Measurements from ENCODE around the gene MAN2C1. TPM values are rescaled to one million over a fixed set of nuclear protein-coding genes. Genes with fewer than 3 reads are reported as not detected.
"Not testable (repeated sequence)": the region's sequence is repeated elsewhere in the genome, so short reads cannot be mapped to it uniquely, and the experiment has no call there.

The MAN2C1 gene
- total RNA-seq, 1 donor from 2014 or later, result 96.9 TPM

DNA sequence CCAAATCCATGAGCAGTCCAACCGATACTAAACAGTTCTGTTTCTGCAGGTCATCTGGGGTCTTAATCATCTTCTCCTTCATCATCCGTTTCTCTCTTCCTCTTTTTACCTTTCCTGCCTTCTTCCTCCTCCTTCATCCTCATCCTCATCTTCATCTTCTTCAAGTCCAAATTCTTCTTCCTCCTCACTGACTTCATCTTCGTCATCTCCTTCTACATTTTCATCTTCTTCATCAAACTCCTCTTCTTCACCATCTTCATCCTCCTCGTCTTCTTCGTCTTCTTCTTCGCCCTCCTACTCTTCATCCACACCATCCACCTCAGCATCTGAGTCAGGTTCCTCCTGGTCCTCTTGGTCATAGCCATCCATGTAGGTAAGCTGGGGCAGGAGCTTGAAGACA, 46.7 kb downstream of the MAN2C1 start:
- no peak for ATAC-seq
- intact Hi-C loops (cut with micrococcal nuclease), result no loop called here
- no peak for DNase-seq

DNA sequence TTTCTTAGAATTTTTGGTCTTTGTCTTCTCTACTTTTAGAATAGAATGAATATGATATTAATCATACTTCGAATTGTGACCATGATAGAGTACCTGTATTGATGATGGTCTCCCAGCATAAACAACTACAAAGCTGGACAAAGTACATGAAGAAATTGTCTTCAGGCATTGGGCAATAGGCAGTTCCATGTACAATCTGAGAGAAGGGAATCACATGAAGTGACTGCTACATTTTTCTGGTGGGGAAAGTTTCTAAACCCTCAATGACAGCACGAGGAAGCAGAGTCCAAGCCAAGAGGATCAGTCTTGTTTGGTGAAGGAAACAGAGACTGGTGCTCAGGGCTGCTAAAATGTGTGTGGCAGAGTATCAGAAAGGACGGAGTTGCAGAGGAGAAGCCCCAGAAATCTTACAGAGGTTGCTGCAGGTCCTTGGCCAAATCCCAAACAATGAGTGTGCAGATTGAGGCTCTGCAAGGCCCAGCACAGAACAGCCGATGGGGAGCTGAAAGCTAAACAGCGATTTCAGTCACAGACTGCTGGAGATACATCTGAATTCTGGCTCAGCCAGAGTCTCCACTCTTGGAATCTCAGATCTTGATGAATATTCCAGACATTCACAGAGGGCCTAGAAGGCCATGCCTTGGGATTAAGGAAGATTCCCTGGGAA, 49.0 kb downstream of the MAN2C1 start:
- intact Hi-C loops (cut with micrococcal nuclease); ATAC-seq; DNase-seq: not testable (repeated sequence)

DNA sequence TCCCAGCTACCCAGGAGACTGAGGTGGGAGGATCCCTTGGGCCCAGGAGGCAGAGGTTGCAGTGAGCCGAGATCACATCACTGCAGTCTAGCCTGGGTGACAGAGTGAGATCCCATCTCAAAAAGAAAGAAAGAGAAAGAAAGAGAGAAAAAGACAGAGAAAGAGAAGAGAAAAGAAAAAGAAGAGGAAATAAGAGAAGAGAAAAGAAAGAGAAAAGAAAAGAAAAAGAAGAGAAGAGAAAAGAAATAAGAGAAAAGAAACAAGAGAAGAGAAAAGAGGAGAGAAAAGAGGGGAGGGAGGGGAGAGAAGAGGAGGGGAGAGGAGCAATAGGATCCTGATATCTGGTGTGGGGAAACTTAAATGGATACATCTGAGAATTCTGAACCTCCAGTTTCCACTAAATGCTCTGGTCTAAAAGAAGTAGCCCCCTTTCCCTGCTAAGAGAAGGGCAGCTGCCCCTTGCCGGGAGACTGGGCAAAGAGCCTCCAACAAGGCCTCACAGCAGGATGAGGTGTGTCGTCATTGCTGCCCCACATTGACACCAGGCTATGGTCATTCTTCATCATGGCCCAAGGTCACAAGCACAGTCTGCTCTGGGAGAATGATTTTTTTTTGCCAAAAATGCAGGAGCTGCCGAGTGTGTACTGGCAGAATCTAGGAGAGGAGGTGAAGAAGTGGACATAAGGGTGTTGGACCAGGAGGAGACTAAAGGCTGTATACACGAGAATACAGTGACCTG, 53.7 kb downstream of the MAN2C1 start:
- intact Hi-C loops (cut with micrococcal nuclease), result no loop called here
- DNase-seq (no peak), ATAC-seq (no peak)

DNA sequence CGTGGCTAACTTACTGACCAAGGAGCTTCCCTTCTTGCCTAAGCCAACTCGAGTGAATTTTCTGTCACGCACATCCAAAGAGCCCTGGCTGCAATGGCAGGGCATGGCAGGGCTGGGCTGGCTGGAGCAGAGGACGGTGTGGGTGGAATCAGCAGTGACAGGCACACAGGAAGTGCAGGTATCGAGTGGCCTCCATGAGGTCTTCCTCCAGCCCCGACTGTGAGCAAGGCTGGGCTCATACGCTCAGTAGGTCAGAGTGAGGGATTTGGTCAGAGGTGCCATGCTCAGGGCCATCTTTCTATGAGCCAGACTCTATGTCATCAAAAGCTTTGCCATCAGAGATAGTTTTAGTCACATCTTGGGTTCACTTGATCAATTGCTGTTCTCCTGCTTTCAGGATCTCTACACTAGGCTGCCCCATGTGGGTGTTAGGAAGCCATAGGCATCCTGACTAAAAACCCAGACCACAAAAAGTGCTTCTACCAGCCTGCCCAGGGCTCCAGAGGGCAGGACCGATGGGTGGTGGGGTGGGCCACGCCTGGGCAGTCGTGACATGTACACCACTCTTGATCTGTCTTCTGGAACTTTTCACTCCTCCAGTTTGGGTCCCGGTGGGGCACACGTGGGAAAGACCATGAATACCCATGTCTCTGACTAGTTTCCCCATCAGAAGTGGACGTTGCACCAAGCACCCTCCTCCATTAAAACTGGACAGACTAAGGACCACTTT, 55.1 kb downstream of the MAN2C1 start:
- intact Hi-C loops (cut with micrococcal nuclease), result no loop called here
- no peak for ATAC-seq
- DNase-seq, result no peak

DNA sequence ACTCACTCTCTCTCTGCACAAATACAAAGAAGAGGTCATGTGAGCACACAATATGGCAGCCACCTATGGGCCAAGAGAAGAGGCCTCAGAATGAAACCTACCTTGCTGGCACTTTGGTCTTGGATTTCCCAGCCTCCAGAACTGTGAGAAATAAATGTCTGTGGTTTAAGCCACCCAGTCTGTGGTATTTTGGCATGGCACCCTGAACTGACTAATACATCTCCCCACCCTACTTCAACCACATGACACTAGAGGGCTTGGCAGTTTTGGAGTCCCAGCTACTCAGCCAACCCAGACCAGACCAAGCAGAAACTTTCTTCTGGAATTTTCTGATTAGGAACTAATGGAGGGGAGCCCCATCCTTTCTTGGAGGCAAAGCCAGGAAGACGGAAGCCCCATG, 55.9 kb downstream of the MAN2C1 start:
- ATAC-seq; DNase-seq; intact Hi-C loops (cut with micrococcal nuclease): not testable (repeated sequence)

DNA sequence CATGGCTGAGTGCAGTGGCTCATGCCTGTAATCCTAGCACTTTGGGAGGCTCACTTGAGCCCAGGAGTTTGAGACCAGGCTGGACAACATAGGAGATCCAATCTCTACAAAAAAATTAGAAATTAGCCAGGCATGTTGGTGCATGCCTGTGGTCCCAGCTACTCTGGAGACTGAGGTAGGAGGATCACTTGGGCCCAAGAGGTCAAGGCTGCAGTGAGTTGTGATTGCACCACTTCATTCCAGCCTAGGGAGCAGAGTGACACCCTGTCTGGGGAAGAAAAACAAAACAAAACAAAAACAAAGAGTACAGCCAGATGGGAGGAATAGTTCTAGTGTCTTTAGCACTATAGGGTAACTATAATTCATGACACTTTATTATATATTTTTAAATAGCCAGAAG, 58.7 kb downstream of the MAN2C1 start:
- DNase-seq (no peak), ATAC-seq (no peak)
- intact Hi-C loops (cut with micrococcal nuclease), result no loop called here

DNA sequence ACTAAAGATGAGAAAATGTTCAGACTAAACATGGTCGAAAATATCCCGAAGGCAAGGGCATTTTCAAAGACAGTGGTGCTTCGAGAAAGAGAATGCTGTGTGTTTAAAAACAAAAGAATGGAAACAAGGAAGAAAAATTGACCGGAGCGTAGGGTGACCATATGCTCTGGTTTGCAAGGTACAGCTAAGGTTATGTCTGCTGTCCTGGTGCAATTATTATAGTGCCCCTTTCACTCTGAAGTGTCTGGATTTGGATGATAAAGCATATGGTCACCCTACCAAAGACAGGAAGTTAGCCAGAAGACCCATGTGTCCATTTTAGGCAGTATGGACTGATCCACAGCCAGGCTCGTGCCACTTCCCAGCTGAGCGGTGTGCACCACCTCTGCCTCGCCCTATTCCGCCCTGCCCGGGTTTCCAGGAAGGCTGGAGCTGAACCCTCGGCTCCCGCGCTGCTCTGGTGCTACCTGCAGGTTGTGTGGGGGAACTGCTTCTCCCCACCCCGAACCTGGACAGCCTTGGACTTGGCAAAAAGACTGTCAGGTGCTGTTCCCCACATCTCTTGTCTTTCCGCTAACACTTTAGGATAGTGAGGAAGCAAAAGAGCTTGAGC, 60.5 kb downstream of the MAN2C1 start:
- ATAC-seq, result peak; percentile 48
- intact Hi-C loops (cut with micrococcal nuclease), result no loop called here

DNA sequence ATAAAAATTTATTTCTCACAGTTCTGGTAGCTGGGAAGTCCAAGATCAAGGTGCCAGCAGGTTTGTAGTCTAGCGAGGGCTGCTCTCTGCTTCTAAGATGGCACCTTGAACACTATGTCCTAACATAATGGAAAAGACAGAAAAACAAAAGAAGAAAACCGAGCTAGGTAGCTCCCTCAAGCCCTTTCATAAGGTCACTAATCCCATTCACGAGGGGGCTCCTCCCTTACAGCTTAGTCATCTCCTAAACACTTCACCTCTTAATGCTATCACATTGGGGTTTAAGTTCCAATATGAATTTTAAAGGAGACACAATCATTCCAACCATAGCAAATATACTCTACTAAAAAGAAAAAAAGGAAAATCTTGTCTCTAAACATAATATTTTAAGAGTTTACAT, 62.2 kb downstream of the MAN2C1 start:
- DNase-seq (no peak), ATAC-seq (no peak)
- intact Hi-C loops (cut with micrococcal nuclease), result no loop called here

More for the DNA sequence above, 60.5 kb downstream of the MAN2C1 start:
- DNase-seq, result peak; percentile 43

Small RNA genes within 50 kb of the gene (microRNA-seq; reads per million reads assigned to microRNA genes)
- gene MIR631 (ENCODE audit: borderline number of aligned reads), result not detected

Other genes starting within 250 kb of the MAN2C1 start
- gene C15orf39, start 166.7 kb downstream of the MAN2C1 start, total RNA-seq, result 14.8 TPM
- gene GOLGA6C, start 110.3 kb downstream of the MAN2C1 start, total RNA-seq, result not detected
- gene GOLGA6D, start 85.8 kb downstream of the MAN2C1 start, total RNA-seq, result not detected
- gene COMMD4, start 32.5 kb downstream of the MAN2C1 start, total RNA-seq, result 42.3 TPM
- 13.5 TPM for gene NEIL1, start 21.6 kb downstream of the MAN2C1 start, total RNA-seq
- 28.3 TPM for gene SIN3A, start 83.1 kb upstream of the MAN2C1 start, total RNA-seq
- gene PTPN9, start 210.7 kb upstream of the MAN2C1 start, total RNA-seq, result 6.6 TPM